Pons (tissue), 1 donor: ENCODE measurements around the gene NEK5.
"Not testable (repeated sequence)": the region's sequence is repeated elsewhere in the genome, so short reads cannot be mapped to it uniquely, and the experiment has no call there.

Experiments used
- DNase-seq: peaks from one replicate; pipeline ENCODE4 v3.0.0-alpha.2; 2016; ENCODE audit warnings: low spot score

NEK5 gene

GRCh38 chr13:52070929-52071523 lies 57.8 kb downstream of the NEK5 start:
- DNase-seq, result no peak

DNA sequence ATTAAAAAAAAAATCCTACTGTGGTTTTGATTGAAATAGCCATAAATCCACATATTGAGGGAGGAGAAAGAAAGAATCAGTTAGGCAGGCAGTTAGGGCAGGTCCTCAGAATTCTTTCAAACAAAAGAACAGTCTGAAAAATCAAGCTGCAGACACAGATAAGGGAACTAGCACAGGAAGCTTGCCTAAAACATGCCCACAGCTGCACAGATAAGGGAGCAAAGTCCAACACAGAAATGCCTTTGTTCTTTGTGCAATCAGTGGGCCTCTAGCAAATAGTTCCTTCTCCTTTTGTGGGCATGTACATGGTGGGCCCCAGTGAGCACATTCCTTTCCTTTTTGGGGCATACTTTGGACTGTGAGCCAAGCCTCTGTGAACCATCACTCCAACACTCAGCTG lies 61.6 kb downstream of the NEK5 start:
- DNase-seq, result no peak

- no peak for DNase-seq
These were observed 67.3 kb downstream of the NEK5 start for GRCh38 chr13:52061587-52061986.

DNA sequence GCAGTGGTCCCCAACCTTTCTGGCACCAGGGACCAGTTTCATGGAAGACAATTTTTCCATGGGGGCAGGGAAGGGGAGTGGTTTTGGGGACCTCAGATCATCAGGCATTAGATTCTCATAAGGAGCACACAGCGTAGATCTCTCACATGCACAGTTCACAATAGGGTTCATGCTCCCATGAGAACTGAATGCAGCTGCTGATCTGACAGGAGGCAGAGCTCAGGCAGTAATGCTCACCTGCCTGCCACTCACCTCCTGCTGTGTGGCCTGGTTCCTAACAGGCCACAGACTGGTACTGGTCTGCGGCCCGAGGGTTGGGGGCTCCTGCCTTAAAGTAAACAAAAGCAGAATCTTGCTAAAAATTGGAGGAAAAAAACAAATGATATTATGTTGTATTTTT lies 67.8 kb downstream of the NEK5 start:
- not testable (repeated sequence) for DNase-seq

GRCh38 chr13:52053460-52053859 lies 75.4 kb downstream of the NEK5 start:
- no peak for DNase-seq

GRCh38 chr13:52051400-52051799 lies 77.5 kb downstream of the NEK5 start:
- DNase-seq, result no peak

- DNase-seq, result no peak
These were observed 80.4 kb downstream of the NEK5 start for GRCh38 chr13:52048516-52048915.

DNA sequence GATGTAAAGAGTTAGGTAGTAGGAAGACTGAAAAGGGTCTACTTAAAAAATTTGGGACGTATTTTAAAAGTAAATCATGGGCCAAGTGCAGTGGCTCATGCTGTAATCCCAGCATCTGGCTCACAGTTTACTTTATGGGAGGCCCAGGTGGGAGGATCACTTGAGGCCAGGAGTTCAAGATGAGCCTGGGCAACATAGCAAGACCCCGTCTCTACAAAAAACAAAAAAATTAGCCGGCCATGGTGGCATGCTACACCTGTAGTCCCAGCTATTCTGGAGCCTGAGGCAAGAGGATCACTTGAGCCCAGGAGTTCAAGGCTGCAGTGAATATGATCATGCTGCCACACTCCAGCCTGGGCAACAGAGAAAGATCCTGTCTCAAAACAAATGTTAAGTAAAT lies 81.4 kb downstream of the NEK5 start:
- no peak for DNase-seq

DNA sequence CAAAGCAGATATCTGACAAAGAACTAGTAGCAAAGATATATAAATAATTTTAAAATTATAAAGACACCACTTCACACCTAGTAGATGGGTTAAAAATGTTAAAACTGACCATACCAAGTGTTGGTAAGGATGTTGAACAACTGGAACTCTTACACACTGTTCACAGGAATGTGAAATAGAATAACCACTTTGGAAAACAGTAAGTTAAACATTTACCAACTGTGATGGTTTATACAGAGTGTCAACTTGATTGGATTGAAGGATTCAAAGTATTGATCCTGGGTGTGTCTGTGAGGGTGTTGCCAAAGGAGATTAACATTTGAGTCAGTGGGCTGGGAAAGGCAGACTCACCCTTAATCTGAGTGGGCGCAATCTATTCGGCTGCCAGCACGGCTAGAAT lies 85.2 kb downstream of the NEK5 start:
- no peak for DNase-seq

- no peak for DNase-seq
These were observed 92.8 kb downstream of the NEK5 start for GRCh38 chr13:52036037-52036436.

DNA sequence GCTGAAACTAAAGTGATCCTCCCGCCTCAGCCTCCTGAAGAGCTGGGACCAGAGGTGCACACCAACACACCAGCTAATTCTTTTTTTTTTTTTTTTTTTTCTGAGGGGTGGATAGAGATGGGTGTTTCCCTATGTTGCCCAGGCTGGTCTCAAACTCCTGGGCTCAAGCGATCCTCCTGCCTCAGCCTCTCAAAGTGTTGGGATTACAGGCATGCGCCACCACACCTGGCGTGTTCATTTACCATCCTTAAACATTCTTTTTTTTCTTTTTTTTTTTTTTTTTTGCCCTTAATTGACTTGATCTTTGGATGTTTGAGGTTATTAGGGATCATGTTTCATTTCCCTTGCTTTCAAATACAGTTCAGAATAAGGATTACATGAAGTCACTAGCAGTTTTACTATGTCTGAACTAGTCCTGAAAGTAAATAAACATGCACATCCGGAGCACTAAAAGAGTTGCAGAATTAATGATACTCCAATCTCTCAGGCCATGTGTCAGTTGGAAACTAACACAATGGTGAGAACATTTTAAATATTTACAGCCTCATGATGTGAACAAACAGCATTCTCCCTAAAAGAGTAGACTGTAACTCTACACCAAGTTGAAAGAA lies 94.2 kb downstream of the NEK5 start:
- DNase-seq, result no peak

DNA sequence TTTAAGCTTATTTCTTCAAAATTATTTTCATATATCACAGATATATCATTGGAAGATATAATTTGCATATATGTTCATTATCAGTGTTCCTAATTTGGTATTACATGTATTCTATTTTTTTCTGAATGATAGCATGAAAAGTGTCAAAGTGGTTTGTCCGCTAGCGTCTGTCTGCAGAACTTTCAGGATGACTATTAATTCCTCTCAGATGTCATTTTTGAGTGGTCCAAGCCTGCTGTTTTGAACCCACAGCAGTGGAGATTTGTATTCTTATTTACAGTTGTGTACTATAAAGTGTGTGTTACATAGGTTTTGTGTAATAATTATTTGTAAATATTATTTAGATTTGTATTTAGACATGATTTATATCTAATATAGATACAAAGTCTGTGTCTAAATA lies 95.8 kb downstream of the NEK5 start:
- no peak for DNase-seq

DNA sequence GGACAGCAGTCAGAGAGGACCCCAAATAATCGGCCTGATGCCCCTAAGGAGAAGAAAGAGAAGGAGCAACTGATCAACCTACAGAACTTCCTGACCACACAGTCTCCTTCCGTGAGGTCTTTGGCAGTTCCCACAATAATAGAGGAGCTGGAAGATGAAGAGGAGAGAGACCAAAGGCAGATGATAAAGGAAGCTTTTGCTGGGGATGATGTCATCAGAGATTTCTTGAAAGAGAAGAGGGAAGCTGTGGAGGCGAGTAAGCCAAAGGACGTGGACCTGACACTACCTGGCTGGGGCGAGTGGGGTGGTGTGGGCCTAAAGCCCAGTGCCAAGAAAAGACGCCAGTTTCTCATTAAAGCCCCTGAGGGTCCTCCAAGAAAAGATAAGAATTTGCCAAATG lies 98.5 kb downstream of the NEK5 start:
- not testable (repeated sequence) for DNase-seq

DNA sequence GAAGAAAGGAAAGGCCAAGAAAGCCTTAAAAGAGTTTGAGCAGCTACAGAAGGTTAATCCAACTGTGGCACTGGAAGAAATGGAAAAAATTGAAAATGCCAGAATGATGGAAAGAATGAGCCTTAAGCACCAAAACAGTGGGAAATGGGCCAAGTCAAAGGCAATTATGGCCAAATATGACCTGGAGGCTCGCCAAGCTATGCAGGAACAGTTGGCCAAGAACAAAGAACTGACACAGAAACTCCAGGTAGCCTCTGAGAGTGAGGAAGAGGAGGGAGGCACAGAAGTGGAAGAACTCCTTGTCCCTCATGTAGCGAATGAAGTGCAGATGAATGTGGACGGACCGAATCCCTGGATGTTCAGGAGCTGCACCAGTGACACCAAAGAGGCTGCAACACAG lies 99.3 kb downstream of the NEK5 start:
- no peak for DNase-seq

DNA sequence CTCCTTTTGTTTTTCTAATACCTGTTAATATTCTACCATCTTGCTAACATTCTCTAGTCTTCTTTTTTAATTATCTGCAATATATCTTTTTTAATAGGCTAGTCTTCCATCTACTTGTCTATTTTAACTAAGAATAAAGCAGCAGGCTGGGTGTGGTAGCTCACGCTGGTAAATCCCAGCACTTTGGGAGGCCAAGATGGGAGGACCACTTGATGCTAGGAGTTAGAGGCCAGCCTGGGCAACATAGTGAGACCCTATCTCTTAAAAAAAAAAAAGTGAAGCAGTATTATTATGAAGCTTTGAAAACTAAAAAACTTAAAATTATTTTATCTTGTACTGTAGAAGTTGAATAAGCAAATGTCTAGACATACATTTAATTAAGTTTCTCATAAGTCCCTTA lies 101.0 kb downstream of the NEK5 start:
- DNase-seq, result no peak

- no peak for DNase-seq
These were observed 102.6 kb downstream of the NEK5 start for GRCh38 chr13:52026246-52026626.

- no peak for DNase-seq
These were observed 103.2 kb downstream of the NEK5 start for GRCh38 chr13:52025475-52026245.

DNA sequence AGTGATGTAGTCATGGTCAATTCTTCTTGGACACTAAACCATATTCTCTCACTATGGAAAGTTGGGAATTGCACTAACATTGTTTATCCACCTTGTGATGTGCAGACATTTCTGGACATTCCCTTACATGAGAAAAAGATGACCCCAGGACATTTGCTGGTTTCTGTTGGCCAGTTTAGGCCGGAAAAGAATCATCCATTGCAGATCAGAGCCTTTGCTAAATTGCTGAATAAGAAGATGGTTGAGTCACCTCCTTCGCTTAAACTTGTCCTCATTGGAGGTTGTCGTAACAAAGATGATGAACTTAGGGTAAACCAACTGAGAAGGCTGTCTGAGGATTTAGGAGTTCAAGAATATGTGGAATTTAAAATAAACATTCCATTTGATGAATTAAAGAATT lies 104.4 kb downstream of the NEK5 start, which contains the start of gene UTP14C:
UTP14C (plus strand) TSS at position 211 of the 400 bp plus-strand sequence. CDS start 4,114 bp downstream, outside the sequence.
- DNase-seq, result no peak

DNA sequence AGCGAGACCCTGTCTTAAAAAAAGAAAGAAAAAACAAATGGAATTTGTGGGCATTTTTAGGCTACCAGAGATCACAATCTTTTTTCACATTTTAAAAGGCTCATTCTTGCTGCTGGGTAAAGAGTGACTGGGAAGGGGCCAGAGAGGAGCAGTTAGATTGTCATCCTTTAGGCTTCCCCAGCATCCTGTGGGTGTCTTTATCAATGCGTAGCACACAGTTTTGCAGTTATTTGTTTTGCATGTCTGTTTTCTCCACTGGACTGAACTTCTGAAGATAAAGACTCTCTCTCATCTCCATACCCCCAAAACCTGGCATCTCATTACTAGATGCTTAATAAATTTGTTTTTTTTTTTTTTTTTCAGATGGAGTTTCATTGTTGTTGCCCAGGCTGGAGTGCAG lies 106.5 kb downstream of the NEK5 start:
- DNase-seq, result no peak

DNA sequence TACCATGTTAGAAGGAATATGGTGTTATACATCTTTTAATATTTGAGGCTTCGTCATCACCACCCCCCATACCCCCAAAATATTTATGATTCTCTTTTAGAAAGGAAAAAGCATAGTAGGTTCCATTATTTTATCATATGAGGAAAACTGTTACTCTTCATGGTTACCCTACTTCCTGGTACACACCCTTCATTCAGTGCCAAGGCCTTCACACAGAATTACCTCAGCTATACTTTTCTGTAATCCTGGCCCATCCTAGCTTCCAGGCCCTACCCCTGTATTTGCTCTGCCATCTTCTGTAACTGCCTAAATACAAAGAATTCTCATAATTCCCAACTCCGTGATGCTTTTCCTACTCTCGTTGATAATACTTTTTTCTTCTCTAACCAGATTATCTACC lies 108.7 kb downstream of the NEK5 start:
- DNase-seq, result no peak

DNA sequence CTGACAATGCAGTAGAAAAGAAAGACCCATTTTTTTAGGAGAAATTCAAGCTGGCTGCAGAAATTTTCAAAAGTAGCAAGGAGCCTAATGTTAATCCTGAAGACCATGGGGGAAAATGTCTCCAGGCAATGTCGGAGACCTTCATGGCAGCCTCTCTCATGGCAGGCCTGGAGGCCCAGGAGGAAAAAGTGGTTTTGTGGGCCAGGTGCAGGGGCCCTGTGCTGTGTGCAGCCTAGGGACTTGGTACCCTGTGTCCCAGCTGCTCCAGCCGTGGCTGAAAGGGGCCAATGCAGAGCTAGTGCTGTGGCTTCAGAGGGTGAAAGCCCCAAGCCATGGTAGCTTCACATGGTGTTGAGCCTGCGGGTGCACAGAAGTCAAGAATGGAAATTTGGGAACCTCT lies 112.6 kb downstream of the NEK5 start:
- no peak for DNase-seq

- DNase-seq, result no peak
These were observed 116.4 kb downstream of the NEK5 start for GRCh38 chr13:52012512-52012836.

DNA sequence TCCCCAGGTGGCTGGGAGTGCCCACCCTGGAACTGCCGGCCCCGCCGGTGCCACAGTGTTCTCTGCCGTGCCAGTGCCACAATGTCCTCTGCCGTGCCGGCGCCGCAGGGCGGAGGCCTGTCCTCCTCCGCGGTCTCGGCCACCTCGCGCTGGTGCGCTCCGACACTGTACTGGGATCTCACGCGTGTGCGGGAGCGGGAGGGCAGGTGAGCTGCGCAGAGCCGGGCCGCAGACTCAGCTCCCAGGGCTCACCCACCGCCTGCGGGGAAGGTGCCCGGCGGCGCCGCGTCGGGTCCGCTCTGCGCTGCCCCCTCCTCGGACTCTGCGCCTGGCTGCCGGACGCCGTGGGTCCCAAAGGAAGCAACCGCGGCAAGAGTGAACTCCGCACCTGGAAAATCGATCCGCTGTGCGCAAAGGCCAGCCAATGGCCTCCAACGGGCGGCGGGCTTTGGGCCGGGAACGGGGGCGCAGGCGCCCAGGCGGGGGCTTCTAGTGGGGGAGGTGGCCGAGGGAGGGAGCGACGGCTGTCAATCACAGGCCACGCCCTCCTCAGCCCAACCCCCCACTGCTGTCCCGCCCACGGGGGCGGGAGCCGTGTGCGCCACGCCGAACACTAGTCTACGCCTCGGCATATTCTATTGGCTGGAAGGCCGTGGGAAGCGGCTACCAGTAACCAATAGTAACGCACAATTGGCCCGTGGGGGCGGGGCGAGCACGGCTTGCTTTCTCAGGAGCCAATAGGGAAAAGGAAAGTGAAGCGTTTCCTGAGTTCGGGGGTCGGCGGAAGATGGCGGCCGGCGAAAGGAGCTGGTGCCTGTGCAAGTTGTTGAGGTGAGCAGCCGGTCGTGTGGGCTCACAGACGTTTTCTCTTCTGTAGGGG lies 117.0 kb downstream of the NEK5 start, which contains the start of gene ALG11:
ALG11 (plus strand) TSS at position 767 of the 880 bp plus-strand sequence; CDS start at position 788, 21 bp downstream.
- peak; percentile 99 for DNase-seq
